ENCODE measurements around the gene C3AR1.

- TF ChIP-seq EHF (CRISPR knock-in tag; IDR thresholded peaks at IDR 0.05) (no peak), POLR2A (IDR thresholded peaks at IDR 0.05; ENCODE audit: low read length) (no peak), CTCF (IDR thresholded peaks at IDR 0.05) (no peak), MAX (IDR thresholded peaks at IDR 0.05) (no peak), USF2 (IDR thresholded peaks at IDR 0.05) (no peak), CEBPB (IDR thresholded peaks at IDR 0.05) (no peak), CHD4 (IDR thresholded peaks at IDR 0.05; ENCODE audit: borderline replicate concordance) (no peak), EP300 (IDR thresholded peaks at IDR 0.05) (no peak), HMGXB4 (CRISPR knock-in tag; IDR thresholded peaks at IDR 0.05; ENCODE audit: borderline replicate concordance) (no peak), RAD21 (conservative IDR thresholded peaks at IDR 0.05 in 1 of 2, IDR thresholded peaks at IDR 0.05 in 1 of 2) (no peak), TP53 (CRISPR knock-in tag; IDR thresholded peaks at IDR 0.05) (no peak)
These were observed 16.6 kb upstream of the C3AR1 start for GRCh38 chr12:8082808-8083100.
